Adrenal gland (tissue), 5 donors: Measurements from ENCODE around the gene RAVER2.

Experiments used
- POLR2A ChIP-seq, 2 donors: fragments of 450-650 bp; IDR thresholded peaks; one replicate each; pipeline ENCODE4 v1.6.1; 2017; ENCODE audit warnings: antibody characterized with exemption in 2 of 2, mild to moderate bottlenecking in 2 of 2, moderate library complexity in 1 of 2
- TF ChIP-seq, protein P1 (sequence below), 6 experiments: fragments of 450-650 bp in 4 of 6; fragments of 200-600 bp in 2 of 6; sonication (generic) in 1 of 6; IDR thresholded peaks; 1 replicate in 5 of 6; 2 replicates in 1 of 6; pipeline versions ENCODE4 v1.5.1 to v1.8.0; 2016 to 2021; ENCODE audit warnings: antibody characterized with exemption in 6 of 6, mild to moderate bottlenecking in 2 of 6, moderate library complexity in 1 of 6
- donor health status: DM: no; HTN: no; CAD: no.

DNA sequence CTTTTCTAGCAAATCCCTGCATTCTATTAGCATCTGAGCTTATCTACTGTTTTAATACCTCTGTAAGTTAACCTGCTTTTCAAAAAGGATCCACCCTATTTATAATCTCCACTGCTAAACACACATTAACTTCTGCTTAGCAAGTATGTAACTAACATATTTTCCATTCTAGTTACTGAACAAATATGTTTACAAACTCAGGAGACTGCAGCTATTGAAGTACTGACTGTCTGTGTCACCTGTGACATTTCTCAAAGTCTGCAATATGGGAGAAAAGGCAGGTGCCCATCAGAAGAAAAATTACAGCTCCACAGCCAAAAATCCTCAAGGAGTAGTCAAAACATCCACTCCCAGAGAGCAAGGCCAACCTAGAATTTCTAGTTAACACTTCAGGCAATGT lies 133.2 kb downstream of the RAVER2 start:
- no peak for TF ChIP-seq POLR2A (IDR thresholded peaks at IDR 0.05)
- TF ChIP-seq, protein P1, sequence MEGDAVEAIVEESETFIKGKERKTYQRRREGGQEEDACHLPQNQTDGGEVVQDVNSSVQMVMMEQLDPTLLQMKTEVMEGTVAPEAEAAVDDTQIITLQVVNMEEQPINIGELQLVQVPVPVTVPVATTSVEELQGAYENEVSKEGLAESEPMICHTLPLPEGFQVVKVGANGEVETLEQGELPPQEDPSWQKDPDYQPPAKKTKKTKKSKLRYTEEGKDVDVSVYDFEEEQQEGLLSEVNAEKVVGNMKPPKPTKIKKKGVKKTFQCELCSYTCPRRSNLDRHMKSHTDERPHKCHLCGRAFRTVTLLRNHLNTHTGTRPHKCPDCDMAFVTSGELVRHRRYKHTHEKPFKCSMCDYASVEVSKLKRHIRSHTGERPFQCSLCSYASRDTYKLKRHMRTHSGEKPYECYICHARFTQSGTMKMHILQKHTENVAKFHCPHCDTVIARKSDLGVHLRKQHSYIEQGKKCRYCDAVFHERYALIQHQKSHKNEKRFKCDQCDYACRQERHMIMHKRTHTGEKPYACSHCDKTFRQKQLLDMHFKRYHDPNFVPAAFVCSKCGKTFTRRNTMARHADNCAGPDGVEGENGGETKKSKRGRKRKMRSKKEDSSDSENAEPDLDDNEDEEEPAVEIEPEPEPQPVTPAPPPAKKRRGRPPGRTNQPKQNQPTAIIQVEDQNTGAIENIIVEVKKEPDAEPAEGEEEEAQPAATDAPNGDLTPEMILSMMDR (IDR thresholded peaks at IDR 0.05): no peak
